ENCODE data around the gene COL20A1.

DNA sequence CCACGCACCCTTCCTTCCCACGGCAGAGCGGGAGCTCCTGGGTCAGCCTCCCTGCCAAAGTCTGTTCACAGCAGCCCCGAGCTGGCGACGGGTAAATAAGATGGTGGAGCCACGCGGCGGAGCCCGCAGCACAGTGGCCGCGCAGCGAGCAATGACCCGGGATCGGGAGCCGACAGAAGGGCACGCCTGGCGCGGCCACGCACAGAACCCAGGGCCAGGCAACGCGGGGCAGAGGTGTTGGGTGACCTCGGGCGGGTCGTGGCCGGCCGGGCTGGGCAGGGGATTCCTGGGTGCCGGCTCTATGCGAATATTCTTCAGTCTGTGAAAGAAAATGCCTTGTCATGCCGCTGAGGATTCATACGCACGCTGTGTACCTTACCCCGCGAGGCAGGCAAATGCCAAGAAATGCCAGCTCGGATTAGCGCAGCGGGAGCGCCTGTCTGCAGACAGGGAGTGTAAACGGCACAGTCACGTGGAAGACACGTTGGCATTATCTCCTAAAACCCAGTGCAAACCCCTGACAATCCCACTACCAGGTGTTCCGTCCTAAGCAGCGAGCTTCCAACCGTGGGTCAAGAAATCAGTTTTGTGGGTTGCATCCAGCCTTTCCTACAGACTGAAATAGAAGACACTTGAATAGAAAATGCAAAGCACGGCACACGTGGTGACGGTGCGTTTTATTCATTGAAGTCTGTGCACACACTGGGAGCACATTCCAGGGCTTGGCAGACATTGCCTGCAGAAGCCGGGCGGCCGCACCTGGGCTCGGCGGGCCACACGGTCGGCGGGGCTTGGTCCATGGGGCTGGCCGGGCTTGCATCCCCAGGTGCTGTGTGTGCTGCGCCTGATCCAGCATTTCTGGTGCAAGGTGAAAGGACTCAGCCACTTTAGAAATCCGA is 49.8 kb downstream of the COL20A1 start:
- TF ChIP-seq POLR2A (IDR thresholded peaks at IDR 0.05; ENCODE audit: low read length): no peak
- TF ChIP-seq GATA1 (IDR thresholded peaks at IDR 0.05; ENCODE audit: low read depth, low read length): no peak
